Transverse colon (tissue), 3 donors: ENCODE data around the gene EPHB2.

Source experiments
- CTCF ChIP-seq, 5 experiments: fragments of 200-600 bp in 3 of 5; fragments of 450-650 bp in 2 of 5; sonication (generic) in 3 of 5; IDR thresholded peaks; 1 replicate in 2 of 5; 2 replicates in 3 of 5; pipeline ENCODE4 v1.5.1; 2016 to 2017; ENCODE audit warnings: antibody characterized with exemption in 5 of 5, inconsistent platforms in 3 of 5, mild to moderate bottlenecking in 2 of 5, moderate library complexity in 1 of 5
- EP300 ChIP-seq: sonication (generic); formaldehyde crosslinking; IDR thresholded peaks from one replicate; pipeline ENCODE4 v1.6.1; 2017; ENCODE audit warnings: antibody characterized with exemption, low read depth
- POLR2A ChIP-seq: fragments of 450-650 bp; IDR thresholded peaks from one replicate; pipeline ENCODE4 v1.6.1; 2016; ENCODE audit warnings: antibody characterized with exemption, mild to moderate bottlenecking, moderate library complexity

DNA sequence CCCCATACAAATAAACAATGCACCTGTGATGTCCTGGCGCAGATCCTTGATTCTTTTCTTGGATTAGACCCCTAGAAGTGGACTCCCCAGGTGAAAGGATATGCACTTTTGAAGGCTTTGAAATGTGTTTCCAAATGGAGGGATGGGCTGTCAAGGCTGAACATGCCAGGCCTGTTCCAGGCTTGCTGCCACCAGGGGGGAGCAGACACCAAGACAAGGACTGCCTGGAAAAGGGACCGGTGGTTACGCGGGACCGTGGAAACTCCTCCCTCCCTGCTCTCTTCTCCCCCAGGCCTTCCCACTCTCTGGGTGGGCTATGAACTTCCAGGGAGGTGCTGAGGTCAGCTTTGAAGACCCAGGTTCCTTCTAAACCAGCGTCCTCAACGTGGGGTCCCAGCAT, 44.9 kb upstream of the EPHB2 start:
- TF ChIP-seq CTCF (IDR thresholded peaks at IDR 0.05) (peak in 4 of 5 experiments; percentile 44 to 63 (median 54)), EP300 (no peak), POLR2A (no peak)
